VCaP (cell line): ENCODE results near the gene MYBBP1A.
"Not testable (repeated sequence)": the region's sequence is repeated elsewhere in the genome, so short reads cannot be mapped to it uniquely, and the experiment has no call there.

Source experiments
- H3K27ac ChIP-seq: fragments of 450-650 bp; 2 replicates; pipeline ENCODE4 v1.5.1; 2017
- TF ChIP-seq, protein P1 (sequence below): fragments of 450-650 bp; conservative IDR thresholded peaks from 2 replicates; pipeline ENCODE4 v1.5.1; 2017; ENCODE audit warnings: mild to moderate bottlenecking, moderate library complexity

Gene MYBBP1A

GRCh38 chr17:4592240-4593005 lies 37.2 kb upstream of the MYBBP1A start:
- no peak overlapping the region for H3K27ac ChIP-seq
- TF ChIP-seq, protein P1, sequence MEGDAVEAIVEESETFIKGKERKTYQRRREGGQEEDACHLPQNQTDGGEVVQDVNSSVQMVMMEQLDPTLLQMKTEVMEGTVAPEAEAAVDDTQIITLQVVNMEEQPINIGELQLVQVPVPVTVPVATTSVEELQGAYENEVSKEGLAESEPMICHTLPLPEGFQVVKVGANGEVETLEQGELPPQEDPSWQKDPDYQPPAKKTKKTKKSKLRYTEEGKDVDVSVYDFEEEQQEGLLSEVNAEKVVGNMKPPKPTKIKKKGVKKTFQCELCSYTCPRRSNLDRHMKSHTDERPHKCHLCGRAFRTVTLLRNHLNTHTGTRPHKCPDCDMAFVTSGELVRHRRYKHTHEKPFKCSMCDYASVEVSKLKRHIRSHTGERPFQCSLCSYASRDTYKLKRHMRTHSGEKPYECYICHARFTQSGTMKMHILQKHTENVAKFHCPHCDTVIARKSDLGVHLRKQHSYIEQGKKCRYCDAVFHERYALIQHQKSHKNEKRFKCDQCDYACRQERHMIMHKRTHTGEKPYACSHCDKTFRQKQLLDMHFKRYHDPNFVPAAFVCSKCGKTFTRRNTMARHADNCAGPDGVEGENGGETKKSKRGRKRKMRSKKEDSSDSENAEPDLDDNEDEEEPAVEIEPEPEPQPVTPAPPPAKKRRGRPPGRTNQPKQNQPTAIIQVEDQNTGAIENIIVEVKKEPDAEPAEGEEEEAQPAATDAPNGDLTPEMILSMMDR, result no peak

GRCh38 chr17:4591529-4591928 lies 36.3 kb upstream of the MYBBP1A start:
- TF ChIP-seq, protein P1, result no peak
- no peak overlapping the region for H3K27ac ChIP-seq

DNA sequence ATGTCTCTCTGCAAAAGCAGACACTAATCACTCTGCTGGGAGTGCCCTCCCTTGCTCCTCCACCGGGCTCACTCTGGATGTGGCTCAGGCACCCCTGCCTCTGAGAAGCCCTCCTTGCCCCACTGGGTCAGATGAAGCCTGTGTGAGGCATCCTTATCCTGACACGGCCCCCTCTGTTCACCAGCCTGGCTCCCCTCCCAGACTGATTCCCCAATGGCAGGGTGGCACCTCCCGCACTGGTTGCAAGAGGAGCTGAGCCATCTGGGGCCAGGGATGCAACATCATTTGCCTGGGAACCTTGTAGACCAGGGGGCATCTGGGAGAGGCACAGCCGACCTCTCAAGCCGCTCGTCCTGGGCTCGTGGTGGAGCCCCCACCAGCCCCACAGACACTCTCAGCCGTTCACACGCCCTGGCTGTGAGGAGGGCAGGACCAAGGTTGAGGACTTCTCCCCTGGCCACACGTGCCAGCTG lies 35.8 kb upstream of the MYBBP1A start:
- TF ChIP-seq, protein P1, result no peak
- no peak overlapping the region for H3K27ac ChIP-seq

DNA sequence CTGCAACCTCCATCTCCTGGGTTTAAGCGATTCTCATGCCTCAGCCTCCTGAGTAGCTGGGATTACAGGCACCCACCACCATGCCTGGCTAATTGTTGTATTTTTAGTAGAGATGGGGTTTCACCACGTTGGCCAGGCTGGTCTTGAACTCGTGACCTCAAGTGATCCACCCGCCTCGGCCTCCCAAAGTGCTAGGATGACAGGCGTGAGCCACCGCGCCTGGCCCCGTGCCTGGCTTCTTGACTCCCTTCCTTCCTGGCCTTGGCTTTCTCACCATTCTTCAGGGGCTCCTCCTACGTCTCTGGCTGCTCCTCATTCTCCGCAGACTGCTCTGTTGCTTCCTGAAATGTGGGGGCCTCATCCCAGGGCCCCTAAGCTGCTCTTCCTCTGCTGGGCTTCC lies 34.9 kb upstream of the MYBBP1A start:
- H3K27ac ChIP-seq, result not testable (repeated sequence)

DNA sequence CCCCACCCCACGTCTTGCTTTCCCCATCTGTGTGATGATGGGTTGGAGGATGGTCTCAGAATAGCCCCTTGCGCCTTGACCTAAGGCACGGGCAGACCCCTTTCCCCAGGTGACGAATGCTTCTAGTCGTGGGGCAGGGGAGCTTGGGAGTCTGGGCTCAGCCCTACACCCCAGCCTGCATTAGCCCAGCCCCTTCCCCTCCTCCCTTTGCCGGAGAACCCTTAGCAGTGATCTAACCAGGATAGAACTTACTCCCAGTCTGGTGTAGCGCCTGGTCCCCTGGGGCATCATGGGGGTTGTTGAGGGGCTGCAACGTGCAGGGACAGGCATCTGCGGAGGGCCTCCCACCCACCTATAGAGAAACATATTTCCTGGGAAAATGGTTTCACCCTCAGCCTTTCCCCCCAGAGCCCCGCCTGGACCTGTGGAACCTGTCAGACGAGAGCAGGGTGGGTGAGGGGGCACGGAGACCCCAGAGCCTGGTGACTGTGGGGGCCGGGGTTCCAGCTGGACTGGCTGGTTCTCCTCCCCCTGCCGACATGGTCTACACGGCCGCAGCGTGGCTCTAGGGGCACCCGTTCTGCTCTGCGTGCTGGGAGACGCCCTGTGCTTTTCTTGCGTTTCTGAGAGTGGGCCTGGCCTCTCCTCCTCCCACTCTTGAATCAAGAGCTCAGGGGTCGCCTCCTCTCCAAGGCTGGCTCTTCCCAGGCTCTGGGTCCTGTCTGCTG lies 33.9 kb upstream of the MYBBP1A start:
- no peak overlapping the region for H3K27ac ChIP-seq
- TF ChIP-seq, protein P1, result no peak

GRCh38 chr17:4588391-4588790 lies 33.2 kb upstream of the MYBBP1A start:
- H3K27ac ChIP-seq, result no peak overlapping the region
- TF ChIP-seq, protein P1, result no peak

GRCh38 chr17:4587803-4588202 lies 32.6 kb upstream of the MYBBP1A start:
- TF ChIP-seq, protein P1, result no peak
- H3K27ac ChIP-seq, result no peak overlapping the region

- TF ChIP-seq, protein P1, result no peak
- no peak overlapping the region for H3K27ac ChIP-seq
Observed at GRCh38 chr17:4587195-4587594, 32.0 kb upstream of the MYBBP1A start.
